NCI-H524 treated with DMSO at 0.1 percent for 48 hours (cell line): ENCODE measurements around the gene MYO6.
"Not testable (repeated sequence)": the region's sequence is repeated elsewhere in the genome, so short reads cannot be mapped to it uniquely, and the experiment has no call there.

Experiments
- DNase-seq: peaks from one replicate; lab custom pipeline; 2025; lab: John Stamatoyannopoulos, UW

Gene MYO6

GRCh38 chr6:75893058-75893775 is 144.2 kb downstream of the MYO6 start:
- no peak for DNase-seq

GRCh38 chr6:75893776-75894152 is 144.7 kb downstream of the MYO6 start:
- no peak for DNase-seq

DNA sequence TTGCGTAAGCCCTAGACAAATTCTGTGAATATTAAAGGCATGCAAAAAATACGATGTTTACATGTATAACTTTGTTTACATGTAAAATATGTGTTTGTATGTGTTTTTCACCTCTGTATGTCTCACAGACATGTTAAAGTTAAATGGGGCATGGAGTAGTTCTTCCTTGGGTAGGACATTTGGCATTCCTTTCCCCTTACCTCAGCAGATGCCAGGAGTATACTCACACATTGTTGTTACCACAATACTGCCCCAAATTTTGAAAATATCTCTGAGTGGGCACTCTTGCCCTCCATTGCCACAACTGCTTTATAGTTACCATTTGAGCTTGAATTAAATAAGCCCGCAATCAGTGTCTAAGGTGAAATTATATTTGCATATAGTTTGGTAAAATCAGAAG is 147.5 kb downstream of the MYO6 start:
- no peak for DNase-seq

DNA sequence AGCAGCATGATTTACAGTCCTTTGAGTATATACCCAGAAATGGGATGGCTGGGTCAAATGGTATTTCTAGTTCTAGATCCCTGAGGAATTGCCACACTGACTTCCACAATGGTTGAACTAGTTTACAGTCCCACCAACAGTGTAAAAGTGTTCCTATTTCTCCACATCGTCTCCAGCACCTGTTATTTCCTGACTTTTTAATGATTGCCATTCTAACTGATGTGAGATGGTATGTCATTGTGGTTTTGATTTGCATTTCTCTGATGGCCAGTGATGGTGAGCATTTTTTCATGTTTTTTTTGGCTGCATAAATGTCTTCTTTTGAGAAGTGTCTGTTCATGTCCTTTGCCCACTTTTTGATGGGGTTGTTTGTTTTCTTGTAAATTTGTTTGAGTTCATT is 151.2 kb downstream of the MYO6 start:
- DNase-seq, result not testable (repeated sequence)

GRCh38 chr6:75905129-75905528 is 156.1 kb downstream of the MYO6 start:
- not testable (repeated sequence) for DNase-seq

GRCh38 chr6:75906871-75907270 is 157.8 kb downstream of the MYO6 start:
- no peak for DNase-seq

- no peak for DNase-seq
Measured at GRCh38 chr6:75907444-75907843, 158.4 kb downstream of the MYO6 start.

GRCh38 chr6:75913040-75913439 is 164.0 kb downstream of the MYO6 start:
- DNase-seq, result no peak

DNA sequence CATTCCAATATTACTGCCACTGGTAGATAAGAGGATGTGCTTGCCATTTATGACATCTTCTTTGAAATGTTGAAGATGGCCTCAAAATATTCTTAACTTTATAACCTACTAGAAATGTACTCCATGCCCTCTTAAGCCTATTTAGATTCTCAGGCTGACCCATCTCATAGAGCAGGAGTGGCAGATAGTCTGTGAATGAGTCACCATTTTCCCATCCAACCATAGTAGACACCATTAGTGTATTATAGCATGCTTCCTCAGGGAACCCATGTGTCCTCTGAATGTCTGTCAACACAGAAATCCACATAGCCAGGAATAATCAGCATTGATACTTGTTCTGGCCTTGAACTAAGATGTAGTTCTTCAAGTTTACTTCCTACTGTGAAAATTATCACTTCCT is 173.2 kb downstream of the MYO6 start:
- no peak for DNase-seq

GRCh38 chr6:75926293-75927168 is 177.5 kb downstream of the MYO6 start:
- DNase-seq, result no peak

DNA sequence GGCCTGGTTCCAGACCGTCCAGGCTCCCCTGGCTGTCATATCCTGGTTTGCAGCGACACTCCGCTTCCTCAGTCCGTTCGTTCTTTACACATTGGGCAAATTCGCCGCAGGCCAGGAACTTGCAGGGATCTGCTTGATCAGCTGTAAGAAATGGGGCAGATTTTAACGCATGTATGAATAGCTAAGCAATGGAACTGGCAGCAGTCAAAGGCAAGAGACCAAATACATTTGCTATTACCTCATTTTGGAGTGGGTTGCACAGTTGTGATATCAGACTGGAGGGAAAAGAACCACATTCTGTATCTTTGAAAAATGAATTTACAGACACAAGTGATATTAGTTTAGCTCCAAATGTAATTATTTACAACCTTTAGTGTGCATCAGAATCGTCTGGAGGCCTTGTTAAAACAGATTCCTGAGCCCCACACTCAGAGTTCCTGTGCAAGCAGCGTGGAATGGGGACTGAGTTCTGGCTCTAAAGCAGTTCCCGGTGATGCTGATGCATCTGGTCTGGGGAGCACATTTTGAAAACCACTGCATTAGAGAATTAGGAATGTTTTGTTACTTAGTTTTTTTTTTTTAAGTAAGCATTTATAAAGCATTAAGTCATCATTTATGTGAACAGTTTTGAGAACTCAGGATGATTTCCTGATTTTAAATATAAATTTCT is 182.1 kb downstream of the MYO6 start:
- DNase-seq, result no peak

DNA sequence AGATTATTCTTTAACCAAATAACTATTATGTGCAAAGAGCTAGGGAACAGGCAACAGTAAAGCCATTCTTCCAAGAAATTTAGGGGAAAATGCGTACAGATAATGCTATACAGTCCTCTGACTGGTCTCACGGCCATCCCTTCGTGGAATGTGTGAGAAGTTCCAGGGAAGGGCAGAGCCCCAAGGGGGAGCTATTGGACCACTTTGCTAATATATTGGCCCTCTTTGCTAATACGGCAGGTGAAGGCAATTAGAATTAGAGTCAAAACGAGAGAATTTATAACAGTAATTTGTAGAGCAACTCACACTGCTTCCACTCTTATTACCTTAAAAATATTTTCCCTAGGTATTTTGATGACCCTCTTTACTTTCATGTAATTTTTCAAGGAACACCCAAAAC is 183.0 kb downstream of the MYO6 start:
- DNase-seq, result no peak

DNA sequence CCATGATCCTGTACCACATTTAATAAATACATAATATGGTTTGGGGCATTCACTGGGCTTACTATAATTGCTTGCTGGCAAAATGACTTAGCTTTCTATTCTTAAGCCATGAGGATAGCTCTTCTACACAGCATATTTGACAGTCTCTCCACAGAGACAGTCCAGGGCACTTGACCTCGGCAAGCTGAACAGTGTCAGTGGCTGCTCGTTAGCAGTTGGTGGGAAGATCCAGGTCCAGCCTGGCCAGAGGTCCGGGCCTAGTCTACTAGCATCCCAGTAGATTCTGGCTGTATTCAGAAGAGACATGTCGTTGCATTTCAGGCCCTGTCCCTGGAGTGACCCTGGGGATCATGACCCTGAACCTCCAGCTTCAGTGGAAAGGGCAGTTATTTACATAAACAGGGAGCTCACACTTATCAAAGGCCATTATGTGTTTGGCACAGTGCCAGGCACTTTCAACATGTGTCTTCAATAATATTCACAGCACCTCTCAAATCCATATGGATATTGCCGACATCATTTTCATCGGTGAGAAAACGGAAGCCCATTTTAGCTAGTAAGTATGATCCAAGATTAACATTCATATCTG is 184.4 kb downstream of the MYO6 start:
- no peak for DNase-seq

DNA sequence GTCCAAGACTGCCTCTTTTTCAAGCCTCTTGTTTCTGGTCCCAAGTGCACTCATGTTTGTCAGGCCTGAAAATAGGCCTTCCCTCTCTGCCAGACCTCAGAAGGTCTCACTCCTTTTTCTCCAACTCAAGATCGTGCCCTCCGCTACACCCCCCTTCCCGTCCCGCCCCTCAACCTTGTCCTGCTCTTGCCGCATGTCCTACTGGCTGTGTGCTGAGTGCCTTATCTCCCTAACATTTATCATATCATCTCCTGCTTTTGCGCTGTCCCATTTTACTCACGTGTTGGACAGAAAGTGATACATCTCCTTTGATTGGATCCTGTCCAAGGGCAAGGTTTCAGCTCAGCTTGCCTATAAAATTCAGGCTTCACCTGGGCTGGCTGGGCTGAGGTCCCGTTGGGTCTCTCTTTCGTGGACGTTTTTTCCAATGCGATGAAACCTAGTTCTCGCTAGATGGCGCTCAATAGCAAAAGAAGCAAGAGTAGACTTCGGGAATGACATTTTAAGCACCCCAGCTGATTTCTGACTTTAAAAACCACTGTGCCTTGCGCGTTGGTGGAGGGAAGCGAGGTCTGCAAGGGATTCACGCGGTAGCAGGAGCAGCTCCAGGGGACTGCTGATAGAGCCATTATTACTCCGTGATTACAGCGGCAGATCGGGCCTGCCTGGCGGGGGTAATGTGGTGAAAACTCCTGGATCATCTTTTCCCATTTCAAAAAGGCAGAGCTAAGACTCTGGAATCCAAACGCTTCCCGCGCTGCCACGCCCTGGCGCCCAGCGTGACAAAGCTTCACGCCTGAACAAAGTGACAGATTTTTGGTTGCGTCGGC is 185.8 kb downstream of the MYO6 start:
- peak; percentile 55 for DNase-seq

DNA sequence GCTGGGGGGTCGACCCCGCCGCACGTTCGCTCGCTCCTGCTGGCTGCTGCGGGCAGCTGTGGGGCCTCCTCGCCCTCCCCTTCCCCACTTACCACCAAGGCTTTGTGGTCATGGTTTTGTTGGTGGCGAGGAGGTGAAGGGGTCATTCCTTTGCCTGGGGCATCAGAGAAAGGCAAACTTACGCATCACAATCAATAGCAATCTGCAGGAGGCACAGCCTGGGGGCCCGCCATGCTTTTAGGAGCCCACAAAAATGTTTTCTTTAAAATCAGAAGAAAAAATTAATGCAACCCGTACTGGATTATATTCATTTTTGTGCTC is 186.4 kb downstream of the MYO6 start:
- no peak for DNase-seq

DNA sequence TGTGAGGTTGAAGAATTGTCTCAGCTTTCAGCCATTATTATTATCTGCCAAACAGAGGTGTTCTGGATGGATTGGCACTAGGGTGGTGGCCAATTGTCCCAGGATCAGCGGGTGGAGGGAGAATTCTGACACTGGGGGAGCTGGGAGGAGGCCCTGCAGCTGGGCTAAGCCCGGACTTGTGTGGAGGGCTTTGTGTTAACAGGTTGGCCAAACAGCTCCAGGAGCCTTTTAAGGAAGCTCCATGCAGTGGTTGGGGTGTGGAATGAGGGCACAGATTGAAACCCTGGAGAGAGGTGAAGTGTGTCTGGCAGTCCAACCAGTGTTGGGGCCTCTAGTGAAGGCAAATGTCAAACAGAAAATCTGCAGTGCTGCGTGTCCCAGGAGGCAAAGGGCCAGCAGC is 187.6 kb downstream of the MYO6 start:
- DNase-seq, result no peak

DNA sequence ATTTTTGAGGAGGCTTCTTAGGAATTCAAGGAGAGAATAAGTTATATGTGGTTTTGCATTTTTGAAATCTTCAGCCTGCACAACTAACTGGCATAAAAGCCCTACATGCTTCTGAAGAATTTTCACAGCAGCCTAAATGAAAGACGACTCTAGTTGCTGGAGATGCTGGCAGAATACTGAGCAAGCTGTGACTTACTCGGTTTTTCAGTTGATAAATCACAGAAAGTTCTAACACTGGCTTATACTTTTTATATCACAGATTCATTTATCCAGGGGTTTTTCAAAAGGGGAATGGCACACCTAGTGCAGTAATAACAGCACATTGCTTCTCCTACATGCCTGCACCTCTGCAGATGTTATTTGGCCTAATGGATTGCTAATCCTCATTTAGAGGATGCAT is 188.8 kb downstream of the MYO6 start:
- no peak for DNase-seq

DNA sequence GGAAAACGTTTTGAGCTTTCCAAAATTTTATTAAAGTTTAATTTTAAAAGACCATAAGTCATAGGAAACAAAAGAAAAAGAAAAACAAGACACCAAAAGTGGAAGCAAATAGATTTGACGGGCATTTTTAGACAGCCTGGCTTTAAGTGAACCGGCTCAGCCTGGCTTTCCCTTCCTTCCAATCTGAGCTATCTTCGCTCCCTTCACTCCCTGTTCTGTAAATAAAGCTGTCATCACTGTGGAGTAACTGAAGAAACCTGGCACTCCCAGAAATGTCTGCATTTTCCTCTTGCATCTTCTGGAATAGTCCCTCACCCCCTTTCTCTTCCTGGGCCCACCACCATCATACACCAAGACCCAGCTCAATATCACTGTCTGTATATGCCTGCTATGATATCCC is 191.5 kb downstream of the MYO6 start:
- DNase-seq, result no peak

DNA sequence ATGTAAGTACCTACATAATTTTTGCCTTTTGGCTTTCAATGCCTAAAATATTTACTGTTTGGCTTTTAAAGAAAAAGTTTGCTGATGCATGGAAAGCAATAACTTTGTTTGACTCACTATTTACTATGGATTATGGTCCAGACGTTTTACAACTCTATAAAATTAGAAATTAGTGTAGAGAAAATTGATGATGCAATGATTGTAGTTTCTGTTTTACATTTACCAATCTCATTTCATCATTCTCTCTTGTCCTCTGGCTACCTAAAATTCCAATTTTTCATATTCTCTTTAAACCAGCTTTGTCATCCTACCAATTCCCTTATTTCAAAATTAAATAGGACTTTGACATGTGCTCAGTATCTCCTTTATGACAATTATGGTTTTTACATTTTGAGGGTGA is 192.5 kb downstream of the MYO6 start:
- DNase-seq, result no peak

GRCh38 chr6:75943381-75943780 is 194.3 kb downstream of the MYO6 start:
- no peak for DNase-seq

GRCh38 chr6:75946146-75946831 is 197.2 kb downstream of the MYO6 start:
- DNase-seq, result no peak
